Mesothelial cell of epicardium (in vitro differentiated cells): Measurements from ENCODE around the gene ALPL. TPM values are rescaled to one million over a fixed set of nuclear protein-coding genes. Genes with fewer than 3 reads are reported as not detected.
A peak's percentile ranks its signal among the peaks of the same experiment; 100 is the strongest.

Source experiments
- DNase-seq, 2 experiments: peaks; one replicate each; pipeline ENCODE4 v3.0.0; 2021; ENCODE audit warnings: low spot score in 2 of 2; ENCODE audit not compliant: unreplicated experiment in 2 of 2
- H3K27ac Mint-ChIP-seq: 2 replicates; pipeline ENCODE4 v1.8.0; 2021; ENCODE audit warnings: mixed read lengths
- H3K27me3 Mint-ChIP-seq: 2 replicates; pipeline ENCODE4 v1.8.0; 2021; ENCODE audit warnings: low read depth, mixed read lengths
- H3K36me3 Mint-ChIP-seq: 2 replicates; pipeline ENCODE4 v1.8.0; 2021; ENCODE audit warnings: mixed read lengths
- H3K4me1 Mint-ChIP-seq: 2 replicates; pipeline ENCODE4 v1.8.0; 2021; ENCODE audit warnings: mixed read lengths
- H3K4me3 Mint-ChIP-seq: 2 replicates; pipeline ENCODE4 v1.8.0; 2021; ENCODE audit warnings: mild to moderate bottlenecking, moderate library complexity, mixed read lengths
- H3K9me3 Mint-ChIP-seq: 2 replicates; pipeline ENCODE4 v1.8.0; 2021; ENCODE audit warnings: mixed read lengths
- total RNA-seq: library from RNA; stranded (reverse); gene quantifications from 3 replicates; pipeline ENCODE4 v1.2.1, GENCODE V29; 2021
- TF ChIP-seq, protein P1 (sequence below): fragments of 200-600 bp; sonication (generic); IDR thresholded peaks from one replicate; pipeline ENCODE4 v1.5.0; 2021; ENCODE audit warnings: antibody characterized with exemption; ENCODE audit not compliant: unreplicated experiment

The ALPL gene
- total RNA-seq, 1 donor from 2014 or later = 0.89 TPM

DNA sequence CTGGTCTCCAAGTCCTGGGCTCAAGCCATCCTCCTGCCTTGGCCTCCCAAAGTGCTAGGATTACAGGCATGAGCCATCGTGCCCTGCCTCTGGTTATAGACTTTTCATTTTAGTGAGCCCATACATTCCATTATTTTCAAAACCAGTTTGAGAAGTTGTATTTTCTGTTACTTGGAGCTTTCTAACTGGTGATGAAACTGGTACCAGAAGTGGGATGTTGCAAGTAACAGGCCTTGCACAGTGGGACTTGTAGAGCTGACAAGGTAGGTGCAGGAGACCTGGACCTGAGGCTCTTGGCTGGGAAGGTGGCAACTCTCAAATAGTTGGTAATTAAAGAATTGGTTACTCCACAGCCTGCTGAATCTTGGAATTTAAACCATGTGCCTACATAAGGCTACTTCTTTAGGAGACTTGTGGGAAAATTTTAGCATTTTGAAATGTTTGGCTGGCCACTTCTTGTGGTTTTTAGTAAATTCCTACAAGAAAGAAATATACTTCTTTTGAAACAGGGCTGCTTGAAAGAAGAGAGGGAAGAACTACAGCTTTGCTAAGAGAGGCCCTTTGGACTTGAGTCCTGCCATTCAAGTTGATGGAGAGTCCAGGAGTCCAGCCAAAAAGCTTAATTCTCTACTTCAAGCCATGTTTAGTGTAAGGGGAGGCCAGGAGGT, 9.8 kb upstream of the ALPL start:
- H3K4me3 Mint-ChIP-seq = no peak overlapping the region
- H3K9me3 Mint-ChIP-seq = no peaks in the 10 kb centered on the region
- DNase-seq = no peak
- H3K27me3 Mint-ChIP-seq = peaks cover 2% of the 10 kb centered on the region
- H3K4me1 Mint-ChIP-seq = peaks cover 4% of the 10 kb centered on the region
- TF ChIP-seq, protein P1, sequence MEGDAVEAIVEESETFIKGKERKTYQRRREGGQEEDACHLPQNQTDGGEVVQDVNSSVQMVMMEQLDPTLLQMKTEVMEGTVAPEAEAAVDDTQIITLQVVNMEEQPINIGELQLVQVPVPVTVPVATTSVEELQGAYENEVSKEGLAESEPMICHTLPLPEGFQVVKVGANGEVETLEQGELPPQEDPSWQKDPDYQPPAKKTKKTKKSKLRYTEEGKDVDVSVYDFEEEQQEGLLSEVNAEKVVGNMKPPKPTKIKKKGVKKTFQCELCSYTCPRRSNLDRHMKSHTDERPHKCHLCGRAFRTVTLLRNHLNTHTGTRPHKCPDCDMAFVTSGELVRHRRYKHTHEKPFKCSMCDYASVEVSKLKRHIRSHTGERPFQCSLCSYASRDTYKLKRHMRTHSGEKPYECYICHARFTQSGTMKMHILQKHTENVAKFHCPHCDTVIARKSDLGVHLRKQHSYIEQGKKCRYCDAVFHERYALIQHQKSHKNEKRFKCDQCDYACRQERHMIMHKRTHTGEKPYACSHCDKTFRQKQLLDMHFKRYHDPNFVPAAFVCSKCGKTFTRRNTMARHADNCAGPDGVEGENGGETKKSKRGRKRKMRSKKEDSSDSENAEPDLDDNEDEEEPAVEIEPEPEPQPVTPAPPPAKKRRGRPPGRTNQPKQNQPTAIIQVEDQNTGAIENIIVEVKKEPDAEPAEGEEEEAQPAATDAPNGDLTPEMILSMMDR = no peak
- H3K27ac Mint-ChIP-seq = no peak overlapping the region
- H3K36me3 Mint-ChIP-seq = no peaks in the 10 kb centered on the region

DNA sequence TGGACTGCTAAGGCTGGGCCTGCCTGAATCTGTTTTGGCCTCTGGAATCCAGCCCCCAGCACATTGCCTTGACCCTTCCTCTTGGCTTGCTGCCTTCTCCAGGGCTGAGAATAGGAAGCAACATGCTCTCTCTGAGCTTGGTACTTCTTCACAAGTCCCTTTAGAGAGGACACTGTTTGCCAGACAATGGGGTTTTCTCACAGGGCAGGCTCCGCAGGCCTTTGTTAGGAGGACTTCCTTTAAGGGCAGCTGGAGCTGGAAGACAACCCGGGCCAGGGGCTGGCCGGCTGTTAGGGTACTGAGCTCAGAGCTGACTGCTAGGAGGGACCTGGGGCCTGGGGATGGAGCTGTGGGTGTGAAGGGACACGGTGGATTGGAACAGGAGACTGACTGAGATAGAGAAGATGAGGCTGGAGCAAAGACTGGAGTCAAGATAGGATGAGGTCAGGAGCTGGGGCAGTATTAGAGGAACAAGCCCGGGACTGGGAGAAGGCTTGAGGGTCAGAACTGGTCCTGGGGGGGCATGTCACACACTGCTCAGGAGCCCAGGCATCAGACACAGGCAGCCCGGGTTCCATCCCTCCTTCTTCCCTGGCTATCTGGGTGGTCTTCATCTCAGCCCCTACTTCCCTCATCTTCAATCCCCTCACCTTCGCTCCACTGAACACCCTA, 5.4 kb upstream of the ALPL start:
- Mint-ChIP-seq H3K27me3 (peaks cover 24% of the 10 kb centered on the region), H3K4me1 (peaks cover 2% of the 10 kb centered on the region), H3K4me3 (no peak overlapping the region), H3K27ac (no peak overlapping the region), H3K9me3 (no peaks in the 10 kb centered on the region), H3K36me3 (no peaks in the 10 kb centered on the region)
- TF ChIP-seq, protein P1 = no peak
- no peak for DNase-seq

DNA sequence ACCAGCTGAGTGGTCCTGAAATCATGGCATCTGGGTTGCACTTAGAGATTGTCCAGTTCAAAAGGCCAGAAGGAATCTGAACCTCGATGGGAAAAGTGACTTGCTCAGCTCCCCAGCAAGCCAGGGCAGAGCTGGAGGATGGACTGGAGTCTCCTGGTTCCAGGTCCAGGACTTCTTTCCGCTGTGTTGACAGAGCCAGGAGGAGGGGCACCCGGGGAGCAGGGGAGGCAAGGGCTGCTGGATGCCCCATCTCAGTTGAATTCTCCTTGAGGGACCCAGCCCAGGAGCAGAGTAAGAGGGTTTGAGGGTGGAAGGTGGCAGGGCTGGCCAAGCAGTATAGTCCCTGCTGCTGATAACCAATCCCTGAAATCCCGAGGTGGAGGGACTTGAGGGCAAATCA, 2.4 kb upstream of the ALPL start:
- Mint-ChIP-seq H3K9me3 (no peaks in the 10 kb centered on the region), H3K36me3 (no peaks in the 10 kb centered on the region), H3K4me1 (peaks cover 5% of the 10 kb centered on the region), H3K27me3 (peaks cover 51% of the 10 kb centered on the region), H3K27ac (no peak overlapping the region), H3K4me3 (no peak overlapping the region)
- no peak for DNase-seq
- TF ChIP-seq, protein P1 = no peak

DNA sequence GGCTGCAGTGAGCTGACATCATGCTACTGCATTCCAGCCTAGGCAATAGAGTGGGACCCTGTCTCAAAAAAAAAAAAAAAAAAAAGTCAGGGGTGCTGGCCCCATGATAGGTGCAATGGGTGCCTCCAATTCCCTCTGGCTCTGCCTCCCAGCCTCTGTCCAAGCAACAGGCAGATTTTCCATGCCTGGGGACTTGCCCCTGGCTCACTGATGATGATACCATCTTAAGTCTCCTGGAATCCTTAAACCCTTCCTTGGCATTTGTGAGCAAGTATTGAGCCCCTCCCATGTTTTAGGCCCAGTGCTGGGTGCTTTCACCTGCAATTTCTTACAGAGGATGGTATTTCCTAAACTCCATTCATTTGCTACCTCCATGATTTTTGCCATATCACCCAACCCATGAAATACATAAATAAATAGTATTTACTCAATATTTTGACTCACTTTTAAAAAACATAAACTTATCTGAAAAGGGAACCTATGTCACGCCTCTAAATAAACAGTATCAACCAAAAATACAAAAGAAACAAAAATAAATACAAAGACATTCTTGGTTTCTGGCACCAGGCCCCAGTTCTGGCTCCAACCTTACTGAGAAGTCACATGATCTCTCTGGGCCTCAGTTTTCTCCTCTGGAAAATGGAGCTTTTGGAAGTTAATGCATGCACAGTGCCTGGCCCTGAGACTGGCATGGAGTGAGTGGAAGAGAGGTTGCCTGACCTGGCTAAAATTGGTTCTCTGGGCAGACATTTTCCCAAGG, 1.5 kb upstream of the ALPL start:
- TF ChIP-seq, protein P1 = no peak
- peaks cover 59% of the 10 kb centered on the region for H3K27me3 Mint-ChIP-seq

DNA sequence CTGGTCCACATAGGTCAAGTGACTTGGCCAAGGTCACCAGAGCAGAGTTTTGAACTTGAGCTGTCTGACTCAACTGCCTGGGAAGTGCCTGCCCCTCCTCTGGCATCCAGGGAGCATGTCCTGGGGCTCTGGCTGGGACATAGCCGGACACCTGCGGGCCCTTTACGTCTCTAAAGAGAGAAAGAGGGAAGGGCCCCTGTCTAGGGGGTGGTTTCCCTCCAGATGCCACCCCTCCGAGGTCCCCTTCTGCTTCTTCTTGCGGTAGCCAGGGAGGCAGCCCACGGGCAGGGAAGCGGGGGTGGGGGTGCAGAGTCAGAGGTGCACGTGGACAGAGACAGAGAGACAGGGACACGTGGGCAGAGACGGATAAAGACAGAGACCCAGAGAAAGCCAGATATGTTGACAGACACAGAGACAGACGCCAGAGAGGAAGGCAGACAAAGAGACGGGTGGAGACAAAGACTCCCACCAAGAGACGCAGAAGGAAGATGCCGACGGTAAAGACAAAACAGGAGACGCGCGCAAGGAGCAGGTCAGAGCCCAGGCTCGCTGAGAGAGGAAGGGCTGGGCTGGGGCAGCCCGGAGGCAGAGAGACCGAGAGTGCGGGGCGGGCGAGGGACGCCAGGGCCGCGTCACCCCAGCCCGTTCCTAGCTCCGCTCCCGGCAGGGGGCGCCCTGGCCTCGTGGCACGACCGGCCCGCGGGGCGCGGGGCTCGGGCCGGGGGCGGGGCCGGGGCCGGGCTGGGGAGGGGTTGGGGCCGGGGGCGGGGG, 458 bp upstream of the ALPL start:
- H3K36me3 Mint-ChIP-seq = no peaks in the 10 kb centered on the region
- peaks cover 64% of the 10 kb centered on the region for H3K27me3 Mint-ChIP-seq
- TF ChIP-seq, protein P1 = peak; percentile 27
- DNase-seq = peak; percentile 72 to 81
- no peak overlapping the region for H3K27ac Mint-ChIP-seq
- H3K9me3 Mint-ChIP-seq = no peaks in the 10 kb centered on the region
- H3K4me1 Mint-ChIP-seq = peaks cover 5% of the 10 kb centered on the region
- H3K4me3 Mint-ChIP-seq = peak overlapping the region; percentile 63

More for the DNA sequence above, 1.5 kb upstream of the ALPL start:
- Mint-ChIP-seq H3K4me3 (no peak overlapping the region), H3K27ac (no peak overlapping the region), H3K4me1 (peaks cover 5% of the 10 kb centered on the region), H3K9me3 (no peaks in the 10 kb centered on the region), H3K36me3 (no peaks in the 10 kb centered on the region)
- no peak for DNase-seq
